NCI-H1105 treated with DMSO at 0.1 percent for 48 hours (cell line): ENCODE results near the gene IL12RB2.
A peak's percentile ranks its signal among the peaks of the same experiment; 100 is the strongest.
"Not testable (repeated sequence)": the region's sequence is repeated elsewhere in the genome, so short reads cannot be mapped to it uniquely, and the experiment has no call there.

Experiments used
- DNase-seq: peaks from one replicate; lab custom pipeline; 2025; lab: John Stamatoyannopoulos, UW

IL12RB2 gene

DNA sequence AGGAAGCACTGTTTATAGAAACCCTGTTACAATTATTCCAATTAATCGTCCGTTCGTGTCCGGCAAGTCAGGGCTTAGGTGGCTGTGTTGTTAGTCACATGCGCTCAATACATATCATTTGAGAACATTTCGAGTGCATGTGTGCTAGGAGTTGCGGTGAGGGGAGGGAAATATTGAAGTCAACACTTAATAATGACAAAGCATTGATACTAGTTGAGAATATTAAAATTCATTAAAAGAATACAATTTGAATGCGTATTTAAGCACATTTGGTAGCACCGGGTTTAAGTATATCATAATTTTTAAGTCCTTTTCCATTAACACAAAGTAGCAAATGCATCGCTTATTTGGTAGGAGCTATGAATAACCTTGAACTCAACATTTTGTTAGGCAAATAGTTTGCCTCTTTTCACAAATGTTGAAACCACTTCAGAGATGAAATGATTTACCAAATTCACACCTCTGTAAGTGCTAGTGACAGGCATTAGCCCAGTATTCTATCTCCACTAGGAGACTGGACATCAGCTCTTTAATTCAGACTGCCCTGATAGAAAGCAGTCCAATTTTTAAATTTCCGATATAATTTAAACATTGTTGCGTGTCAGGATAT lies 123.6 kb downstream of the IL12RB2 start:
- no peak for DNase-seq

DNA sequence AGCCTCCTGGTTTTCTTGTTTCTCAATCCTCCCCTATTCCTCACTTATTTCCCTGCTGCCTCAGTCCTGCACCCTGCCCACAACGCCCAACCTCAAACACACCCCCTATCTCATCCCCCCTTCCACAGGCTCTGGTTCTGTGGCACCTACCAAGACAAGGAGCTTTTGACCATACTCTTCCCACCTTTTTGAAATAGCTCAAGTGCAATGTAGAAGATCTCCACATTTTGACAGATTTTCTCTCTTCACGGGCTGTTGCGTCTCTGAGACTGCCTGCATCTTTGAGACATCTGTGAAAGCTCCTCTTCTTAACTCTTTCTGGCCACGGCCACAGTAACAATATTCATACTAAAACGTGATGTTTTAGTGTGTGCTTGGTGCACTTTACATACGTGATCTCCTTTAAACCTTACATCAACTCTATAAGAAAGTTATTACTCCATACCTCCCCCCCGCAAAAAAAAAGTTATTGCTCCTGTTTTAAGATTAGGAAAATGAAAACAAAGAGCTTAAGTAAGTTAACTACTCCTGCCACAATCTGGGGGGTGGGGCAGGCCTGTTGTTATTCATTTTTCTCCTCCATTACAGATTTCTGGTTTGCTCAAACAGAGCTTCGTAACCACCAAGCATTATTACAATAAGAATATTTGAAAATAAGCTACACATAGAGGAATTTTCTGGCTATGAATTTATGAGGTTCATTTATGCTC lies 124.4 kb downstream of the IL12RB2 start:
- no peak for DNase-seq

DNA sequence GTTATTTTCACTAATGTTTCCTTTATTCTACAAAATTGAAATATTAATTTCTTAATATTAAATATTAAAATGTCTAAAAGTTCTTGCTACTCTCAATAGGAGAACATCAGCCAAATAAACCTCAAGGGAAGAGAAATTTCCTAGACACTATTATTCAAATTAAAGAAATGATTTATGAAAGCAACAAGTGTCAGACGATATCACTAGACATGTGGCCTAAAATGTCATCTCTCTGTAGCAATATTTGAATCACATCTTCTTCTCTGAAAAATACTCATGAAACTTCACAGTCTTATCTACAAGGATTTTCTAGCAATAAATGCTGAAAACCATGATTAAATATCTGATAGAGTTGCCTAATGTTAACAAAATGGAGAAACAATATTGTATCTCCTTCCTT lies 125.1 kb downstream of the IL12RB2 start:
- DNase-seq, result no peak

DNA sequence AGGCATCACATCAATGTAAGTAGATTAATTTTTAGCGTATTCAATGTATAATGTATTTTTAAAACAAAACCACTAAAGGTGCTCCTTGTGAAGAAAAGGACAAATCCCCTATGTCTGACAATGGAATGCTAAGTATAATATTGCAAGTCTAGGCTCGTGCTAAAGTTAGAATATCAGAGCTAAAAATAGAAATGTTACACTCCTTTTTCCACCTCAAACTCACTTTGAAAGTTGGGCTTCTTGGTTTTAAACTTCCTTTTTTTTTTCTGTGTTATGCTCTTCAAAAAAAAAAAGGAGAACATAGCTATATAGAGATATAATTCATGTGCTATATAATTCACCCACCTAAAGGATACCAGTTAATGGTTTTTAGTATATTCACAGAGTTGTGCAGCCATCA lies 126.2 kb downstream of the IL12RB2 start:
- no peak for DNase-seq

DNA sequence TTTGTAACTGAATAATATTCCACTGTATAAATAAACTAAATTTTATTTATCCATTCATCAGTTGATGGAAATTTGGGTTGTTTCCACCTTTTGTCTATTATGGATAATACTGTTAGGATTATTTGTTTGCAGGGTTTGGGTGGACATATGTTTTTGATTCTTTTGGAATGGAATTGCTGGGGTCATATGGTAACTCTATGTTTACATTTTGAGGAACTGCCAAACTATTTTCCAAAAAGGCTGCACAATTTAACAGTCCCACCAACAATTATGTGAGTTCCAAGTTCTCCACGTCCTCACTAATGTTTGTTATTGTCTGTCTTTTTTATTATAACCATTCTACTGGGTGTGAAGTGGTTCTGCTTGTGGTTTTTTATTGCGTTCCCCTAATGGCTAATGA lies 126.8 kb downstream of the IL12RB2 start:
- DNase-seq, result no peak

DNA sequence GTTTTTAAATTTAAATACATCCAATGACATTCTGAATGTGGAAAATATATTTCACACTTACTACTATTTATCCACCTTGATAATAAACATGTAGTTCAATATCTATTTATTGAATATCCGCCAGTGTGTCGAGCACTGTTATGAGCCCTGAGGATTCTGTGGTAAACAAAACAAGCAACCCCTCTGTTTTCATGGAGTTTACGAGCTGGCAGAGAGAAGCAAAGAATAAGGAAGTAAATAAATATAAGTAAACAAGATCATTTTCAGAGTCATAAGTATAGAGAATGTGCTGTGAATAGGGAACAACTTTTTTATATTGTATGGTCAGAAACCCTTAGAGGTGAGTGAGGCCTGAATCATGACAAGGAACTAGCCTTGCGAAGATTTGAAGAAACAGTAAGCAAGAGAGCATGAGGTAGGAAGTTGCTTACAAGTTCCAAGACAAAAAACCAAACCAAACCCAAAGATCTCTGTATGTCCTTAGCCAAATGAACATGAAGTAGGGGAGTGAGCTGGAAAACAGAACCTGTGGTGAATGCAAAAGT lies 128.9 kb downstream of the IL12RB2 start:
- no peak for DNase-seq

DNA sequence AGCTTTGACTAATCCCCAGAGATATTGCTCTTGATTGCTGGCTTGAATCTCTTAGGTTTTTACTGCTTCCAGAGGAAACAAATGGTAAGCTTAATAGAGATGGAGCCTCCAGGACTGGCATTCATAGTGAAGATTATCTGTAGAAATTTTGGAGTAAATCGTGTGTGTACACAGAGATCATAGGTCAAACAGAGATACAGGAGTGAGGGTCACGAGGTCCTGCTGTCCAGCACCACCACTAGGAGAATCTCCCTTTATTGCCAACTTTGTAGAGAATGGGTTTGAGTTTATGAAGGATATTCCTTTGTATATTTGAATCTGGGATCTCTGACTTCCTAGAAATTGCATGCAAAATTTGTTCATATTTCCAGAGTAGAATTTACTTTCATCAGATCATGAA lies 130.3 kb downstream of the IL12RB2 start:
- no peak for DNase-seq

DNA sequence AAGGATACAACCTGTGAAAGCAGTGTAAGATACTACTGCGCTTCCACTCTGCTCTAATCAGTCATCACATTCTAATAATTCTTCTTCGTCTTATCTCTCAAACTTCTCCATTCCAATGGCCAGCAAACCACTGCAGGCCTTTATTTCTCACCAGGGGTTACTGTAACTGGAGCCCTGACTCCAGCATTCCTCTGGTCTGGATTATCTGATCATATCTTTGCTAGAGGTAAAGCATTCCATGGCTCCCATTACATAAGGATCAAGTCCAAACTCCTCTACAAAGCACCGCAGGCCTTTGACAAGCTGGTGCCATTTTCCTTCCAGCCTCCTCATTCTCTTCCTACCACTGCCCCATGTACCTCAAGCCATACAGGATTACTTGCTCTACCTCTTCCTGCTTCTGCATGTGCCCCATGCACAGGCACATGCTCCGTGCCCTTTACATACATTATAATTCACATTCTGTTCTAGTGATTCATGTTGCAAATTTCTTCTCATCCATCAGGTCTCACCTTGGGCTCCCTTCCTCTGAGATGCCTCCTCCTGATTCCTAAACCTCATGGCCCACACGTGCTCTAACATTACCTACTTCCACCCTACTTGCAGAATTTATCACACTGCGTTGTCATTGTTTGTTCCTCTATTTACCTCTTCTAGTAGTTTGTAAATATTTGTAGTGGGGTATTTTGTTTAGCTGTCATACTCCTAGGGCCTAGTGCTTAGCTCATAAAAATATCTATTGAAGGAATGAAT lies 131.8 kb downstream of the IL12RB2 start:
- DNase-seq, result no peak

DNA sequence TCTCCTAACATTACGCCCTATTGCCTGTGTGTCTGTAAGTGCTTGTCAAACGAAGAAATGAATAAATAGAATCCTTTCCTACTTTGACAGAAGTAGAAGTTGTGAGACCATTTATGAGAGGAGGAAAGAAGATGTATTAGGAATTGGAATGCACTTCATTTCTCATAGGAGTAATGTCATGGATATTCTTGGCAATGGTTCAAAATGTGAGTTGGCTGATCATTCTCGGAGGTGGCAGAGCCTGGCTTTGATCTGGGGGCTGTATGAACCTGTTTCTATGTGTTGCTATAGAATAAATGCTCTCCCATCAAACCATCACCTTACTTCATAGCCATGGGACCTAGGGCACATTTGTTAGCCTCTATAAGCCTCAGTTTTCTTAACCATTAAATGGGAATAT lies 132.7 kb downstream of the IL12RB2 start:
- no peak for DNase-seq

DNA sequence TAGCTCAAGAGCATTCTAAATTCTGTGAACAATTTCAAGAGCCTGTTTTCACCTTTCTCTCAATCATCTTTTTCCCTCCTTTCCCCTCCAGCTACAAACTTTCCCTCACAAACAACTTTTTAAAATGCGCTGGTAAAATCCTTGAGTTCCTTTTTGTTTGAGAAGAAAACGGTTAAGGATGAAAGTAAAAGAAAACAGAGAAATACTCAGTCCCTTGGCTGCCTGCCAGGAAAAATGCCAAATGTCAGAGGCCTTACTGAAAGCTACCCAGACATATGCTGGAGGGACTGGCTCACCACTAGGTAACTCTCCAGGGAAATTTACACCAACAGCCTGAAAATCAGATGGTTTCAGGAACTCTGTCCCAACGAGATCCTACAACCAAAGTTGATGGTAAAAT lies 133.5 kb downstream of the IL12RB2 start:
- peak; percentile 26 for DNase-seq

DNA sequence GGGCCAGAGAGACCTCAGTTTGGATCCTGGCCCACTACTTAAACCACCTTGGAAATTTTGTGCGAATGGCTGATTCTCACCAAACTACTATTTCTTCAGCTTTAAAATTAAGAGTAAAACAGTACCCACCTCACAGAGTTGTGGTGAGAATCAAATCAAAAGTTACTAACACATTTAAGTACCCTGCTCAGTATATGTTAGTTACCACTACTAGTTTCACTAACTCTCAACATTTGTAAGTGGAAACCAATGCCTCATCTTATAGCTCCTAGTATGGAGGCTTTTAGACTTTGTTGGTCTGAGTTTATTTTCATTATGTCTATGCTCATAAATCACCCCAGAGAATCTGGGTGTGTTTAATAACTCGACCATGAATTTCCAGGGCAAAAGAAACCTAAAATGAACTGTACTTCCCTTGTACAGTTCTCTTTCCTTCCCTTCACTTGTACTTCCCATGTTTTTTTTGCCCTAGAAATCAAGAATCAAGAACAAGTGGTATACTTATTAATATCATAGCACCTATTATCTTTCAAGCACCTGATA lies 134.1 kb downstream of the IL12RB2 start:
- no peak for DNase-seq

DNA sequence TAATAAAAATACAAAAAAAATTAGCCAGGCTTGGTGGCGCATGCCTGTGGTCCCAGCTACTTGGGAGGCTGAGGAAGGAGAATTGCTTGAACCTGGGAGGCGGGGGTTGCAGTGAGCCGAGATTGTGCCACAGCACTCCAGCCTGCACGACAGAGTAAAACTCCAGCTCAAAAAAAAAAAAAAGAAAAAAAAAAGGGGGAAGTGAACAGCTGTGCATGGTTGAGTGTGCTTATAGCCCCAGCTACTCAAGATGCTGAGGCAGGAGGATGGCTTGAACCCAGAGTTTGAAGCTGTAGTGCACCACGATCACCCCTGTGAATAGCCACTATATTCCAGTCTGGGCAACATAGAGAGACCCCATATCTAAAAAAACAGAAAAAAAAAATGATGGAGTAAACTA lies 138.3 kb downstream of the IL12RB2 start:
- not testable (repeated sequence) for DNase-seq
